HL-60/S4 treated with retinoic acid at 250 ng/mL for 4 days and 3 days (cell line): Measurements from ENCODE around the gene ACSS1.

Experiments
- in situ Hi-C: fragments of 300-500 bp; cut with MboI; formaldehyde crosslinking; loops from 2 replicates; pipeline ENCODE4 v1.7.0; 2022; ENCODE audit warnings: low sequenced_read_pairs

The ACSS1 gene

DNA sequence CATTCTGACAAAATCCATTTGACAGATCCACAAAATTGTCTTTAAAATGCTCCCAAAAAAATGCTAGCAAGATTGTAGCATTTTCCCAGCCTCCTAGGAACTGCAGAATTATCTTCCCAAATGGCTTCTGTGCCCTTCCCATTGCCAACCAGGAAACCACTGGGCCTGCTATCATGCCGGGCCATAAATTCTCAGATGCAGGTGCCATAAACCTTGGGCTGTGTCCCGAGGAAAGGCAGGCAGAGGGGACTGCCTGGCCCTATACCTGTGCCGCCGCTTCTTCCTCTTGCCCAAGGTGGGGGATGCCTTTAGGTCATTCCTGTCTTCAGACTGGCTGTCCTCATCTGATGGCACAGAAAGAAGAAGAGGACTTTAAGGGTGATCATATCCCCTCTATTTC lies 21.2 kb upstream of the ACSS1 start:
- in situ Hi-C loops, result no loop called here

- in situ Hi-C loops, result no loop called here
These were observed 20.7 kb upstream of the ACSS1 start for GRCh38 chr20:25078662-25079061.

GRCh38 chr20:25077610-25078169 lies 19.8 kb upstream of the ACSS1 start:
- in situ Hi-C loops, result no loop called here

- in situ Hi-C loops, result no loop called here
These were observed 19.0 kb upstream of the ACSS1 start for GRCh38 chr20:25076731-25077609.

- in situ Hi-C loops, result no loop called here
These were observed 18.3 kb upstream of the ACSS1 start for GRCh38 chr20:25076201-25076600.

GRCh38 chr20:25073544-25073943 lies 15.6 kb upstream of the ACSS1 start:
- in situ Hi-C loops, result no loop called here

- in situ Hi-C loops, result no loop called here
These were observed 14.4 kb upstream of the ACSS1 start for GRCh38 chr20:25072226-25072811.

GRCh38 chr20:25071734-25072133 lies 13.8 kb upstream of the ACSS1 start:
- in situ Hi-C loops, result no loop called here

GRCh38 chr20:25070821-25071473 lies 13.0 kb upstream of the ACSS1 start:
- in situ Hi-C loops, result no loop called here

- in situ Hi-C loops, result no loop called here
These were observed 9.4 kb upstream of the ACSS1 start for GRCh38 chr20:25067102-25067987.

DNA sequence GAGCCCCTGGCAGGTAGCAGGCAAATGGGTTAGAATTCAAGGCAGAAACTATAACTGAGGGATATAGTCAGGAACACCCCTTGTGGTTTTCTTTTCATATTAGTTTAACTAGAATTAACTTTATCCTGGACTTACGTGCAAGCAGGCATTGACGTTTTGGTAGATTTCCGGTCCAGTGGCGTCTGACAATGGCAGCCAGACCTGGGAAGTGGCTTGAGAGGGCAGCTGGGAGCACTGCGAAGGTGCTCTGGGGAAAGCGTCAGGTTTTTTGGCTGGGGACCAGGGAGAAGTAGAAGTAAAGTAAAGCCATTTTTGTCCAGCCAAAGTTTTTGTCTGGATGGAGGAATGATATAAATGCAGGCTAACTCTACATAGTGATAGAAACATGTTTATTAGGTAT lies 8.4 kb upstream of the ACSS1 start:
- in situ Hi-C loops, result no loop called here

DNA sequence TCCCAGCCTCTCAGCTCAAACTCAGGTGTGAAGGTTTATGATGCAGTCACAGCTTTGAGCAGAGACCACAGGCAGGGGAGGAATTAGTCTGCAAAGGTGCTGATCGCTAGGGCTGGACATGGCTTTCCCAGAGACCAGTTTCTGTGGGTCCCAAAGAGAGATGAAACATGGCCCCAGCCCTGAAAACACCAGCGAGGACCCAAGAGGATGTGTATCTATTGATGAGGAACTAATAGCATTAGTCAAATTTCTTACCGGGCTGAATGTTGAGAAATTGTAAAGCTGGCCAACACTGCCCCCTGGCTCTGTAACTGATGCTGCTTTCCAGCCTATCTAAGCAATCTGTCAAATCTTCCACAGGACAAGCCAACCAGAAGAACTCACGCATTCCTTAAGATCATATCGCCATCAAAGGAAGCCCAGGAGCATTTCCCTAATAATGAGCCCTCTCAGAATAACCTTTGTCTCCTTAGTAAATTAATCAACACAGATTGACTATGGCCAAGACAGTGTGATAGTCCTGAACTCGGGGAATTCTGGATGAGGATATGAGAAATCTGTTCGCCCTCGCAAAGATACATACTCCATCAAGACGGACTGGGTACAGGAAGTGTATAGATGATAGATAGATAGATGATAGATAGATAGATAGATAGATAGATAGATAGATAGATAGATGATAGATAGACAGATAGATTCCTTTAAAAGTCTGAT lies 7.8 kb upstream of the ACSS1 start:
- in situ Hi-C loops, result no loop called here

GRCh38 chr20:25065072-25065624 lies 7.2 kb upstream of the ACSS1 start:
- in situ Hi-C loops, result no loop called here

GRCh38 chr20:25064561-25065071 lies 6.7 kb upstream of the ACSS1 start:
- in situ Hi-C loops, result no loop called here

DNA sequence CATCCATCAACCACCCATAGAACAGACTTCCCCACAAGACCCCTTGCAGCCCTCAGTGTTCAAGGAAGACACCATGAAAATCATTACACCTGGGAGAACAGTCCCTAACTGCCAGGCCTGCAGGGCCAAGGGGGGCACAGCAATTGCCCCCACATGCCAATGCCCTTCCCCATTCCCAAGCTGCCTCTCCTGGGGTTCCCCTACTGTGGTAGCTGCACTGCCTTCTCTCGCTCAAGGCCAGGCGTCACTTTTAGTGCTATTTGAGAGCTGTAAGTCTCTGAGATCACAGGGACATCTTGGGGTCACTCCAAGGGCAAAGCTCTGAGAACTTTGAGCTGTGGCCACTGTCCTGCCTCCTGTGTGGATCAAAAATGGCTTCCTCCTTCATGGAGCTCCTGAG lies 6.0 kb upstream of the ACSS1 start:
- in situ Hi-C loops, result no loop called here

DNA sequence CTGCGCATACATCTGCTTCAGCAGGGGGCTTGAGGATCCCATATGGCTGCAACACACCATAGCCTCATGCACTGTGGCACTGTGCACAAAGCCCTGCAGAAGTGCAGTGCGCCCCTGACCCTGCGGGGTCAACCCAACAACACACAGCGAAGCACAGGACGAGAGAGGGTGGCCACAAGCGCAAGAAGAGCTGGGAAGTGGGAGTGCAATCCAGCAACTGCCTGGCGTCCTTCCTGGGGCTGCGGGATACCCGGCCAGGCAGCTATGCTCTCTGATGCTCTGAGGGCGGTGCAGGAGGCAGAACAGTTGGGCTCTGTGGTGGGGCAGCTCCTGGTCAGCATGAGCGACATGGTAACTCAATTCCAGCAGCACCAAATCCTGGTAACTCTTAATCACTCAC lies 5.6 kb upstream of the ACSS1 start:
- in situ Hi-C loops, result no loop called here

GRCh38 chr20:25062841-25063240 lies 4.9 kb upstream of the ACSS1 start:
- in situ Hi-C loops, result no loop called here

DNA sequence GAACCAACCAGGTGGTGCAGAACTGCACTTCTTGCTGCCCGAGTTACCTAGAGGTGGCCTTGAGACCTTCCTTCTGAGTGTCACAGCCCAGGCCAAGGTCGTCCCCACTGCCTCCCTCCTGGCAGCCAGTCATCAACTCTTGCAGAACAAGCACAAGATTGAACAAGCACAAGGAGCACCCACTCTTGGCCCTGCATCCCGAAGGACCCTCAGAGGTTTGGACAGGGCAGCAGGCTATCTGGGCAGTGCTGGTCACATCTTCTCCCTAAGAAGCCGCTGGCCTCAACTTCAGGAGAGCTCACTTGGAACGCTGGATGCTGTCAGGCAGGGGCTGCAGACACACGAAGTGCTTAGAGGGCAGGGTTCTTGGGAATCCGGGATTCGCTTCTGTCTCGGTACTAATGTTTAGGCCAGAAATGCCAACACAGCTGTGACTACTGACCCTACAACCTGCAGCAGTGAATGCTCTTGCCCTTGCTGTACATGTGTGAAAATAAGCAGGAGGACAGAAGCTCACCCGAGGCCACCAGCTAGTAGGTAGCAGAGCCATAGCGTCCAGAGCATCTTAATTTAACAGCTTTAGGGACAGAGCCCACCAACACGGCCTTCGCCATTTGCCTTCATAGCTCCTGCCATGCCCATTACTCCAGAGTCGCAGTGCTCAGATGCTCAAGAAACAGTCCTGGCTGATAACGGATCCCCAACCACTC lies 4.0 kb upstream of the ACSS1 start:
- in situ Hi-C loops, result no loop called here
